ELF-1 (cell line): ENCODE data around the gene GDA.
"Not testable (repeated sequence)": the region's sequence is repeated elsewhere in the genome, so short reads cannot be mapped to it uniquely, and the experiment has no call there.

Experiments used
- DNase-seq: peaks from one replicate; pipeline ENCODE4 v3.0.0-alpha.2; 2016; ENCODE audit warnings: low read depth, low spot score

The GDA gene

DNA sequence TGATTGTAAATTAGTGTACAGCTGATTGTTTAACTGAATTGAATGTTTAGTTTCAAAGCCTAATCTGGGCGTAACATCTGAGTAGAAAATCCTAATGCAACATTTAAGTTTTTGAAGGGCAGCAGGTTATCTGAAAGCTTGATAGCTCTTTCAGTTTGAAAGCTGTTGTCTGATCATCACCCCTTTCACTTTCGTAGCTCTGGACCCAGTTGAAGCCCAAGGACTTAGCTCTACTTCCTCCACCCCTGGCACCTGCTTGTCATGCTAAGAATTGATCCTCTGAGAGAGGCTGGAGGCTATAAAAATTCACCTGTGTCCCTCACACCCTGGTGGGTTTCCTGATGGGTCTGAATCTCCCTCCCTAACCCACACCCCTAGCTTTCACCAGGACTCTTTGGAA lies 129.7 kb downstream of the GDA start:
- no peak for DNase-seq

DNA sequence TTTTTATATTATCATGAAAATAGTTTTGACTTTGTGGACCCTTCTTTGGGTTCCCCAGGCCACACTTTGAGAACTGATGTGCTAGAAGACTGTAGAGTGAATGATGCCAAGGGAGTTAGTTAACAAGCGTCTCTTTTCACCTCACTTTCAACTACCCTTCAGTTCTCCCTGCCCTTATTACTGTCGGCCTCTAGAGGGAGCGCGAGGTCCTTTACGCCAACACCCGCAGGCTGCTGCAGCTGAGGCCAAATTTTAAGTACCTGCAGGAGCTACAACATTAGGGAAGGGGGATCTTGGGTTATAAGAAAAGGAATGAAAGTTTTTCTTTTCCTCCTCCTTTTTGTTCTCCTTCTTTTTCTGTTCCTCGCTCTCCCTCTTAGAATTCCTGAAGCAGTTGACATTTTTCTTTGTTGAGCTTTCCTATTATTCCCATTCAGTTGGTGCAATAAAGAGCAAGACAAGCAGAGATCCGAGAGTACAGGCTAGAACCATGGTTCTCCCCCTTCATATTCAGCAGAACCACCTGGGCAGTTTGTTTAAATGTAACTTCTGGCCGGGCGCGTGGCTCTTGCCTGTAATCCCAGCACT lies 131.8 kb downstream of the GDA start:
- peak; percentile 74 for DNase-seq

DNA sequence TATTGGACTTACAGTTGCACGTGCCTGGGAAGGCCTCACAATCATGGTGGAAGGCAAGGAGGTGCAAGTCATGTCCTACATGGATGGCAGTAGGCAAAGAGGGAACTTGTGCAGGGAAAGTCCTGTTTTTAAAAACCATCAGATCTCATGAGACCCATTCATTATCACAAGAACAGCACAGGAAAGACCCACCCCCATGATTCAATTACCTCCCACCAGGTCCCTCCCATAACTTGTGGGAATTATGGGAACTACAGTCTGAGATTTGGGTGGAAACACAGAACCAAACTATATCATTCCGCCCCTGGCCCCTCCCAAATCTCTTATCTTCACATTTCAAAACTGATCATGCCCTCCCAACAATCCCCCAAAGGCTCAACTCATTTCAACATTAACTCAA lies 140.2 kb downstream of the GDA start:
- no peak for DNase-seq

DNA sequence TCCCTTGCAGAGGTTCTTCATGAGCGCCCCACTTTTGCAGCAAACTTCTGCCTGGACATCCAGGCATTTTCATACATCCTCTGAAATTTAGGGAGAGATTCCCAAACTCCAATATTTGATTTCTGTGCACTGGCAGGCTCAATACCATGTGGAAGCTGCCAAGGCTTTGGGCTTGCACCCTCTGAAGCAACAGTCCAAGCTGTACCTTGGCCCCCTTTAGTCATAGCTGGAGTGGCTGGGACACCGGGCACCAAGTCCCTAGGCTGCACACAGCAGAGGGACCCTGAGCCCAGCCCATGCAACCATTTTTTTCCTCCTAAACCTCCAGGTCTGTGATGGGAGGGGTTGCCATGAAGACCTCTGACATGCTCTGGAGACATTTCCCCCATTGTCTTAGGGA lies 141.1 kb downstream of the GDA start:
- DNase-seq = no peak

DNA sequence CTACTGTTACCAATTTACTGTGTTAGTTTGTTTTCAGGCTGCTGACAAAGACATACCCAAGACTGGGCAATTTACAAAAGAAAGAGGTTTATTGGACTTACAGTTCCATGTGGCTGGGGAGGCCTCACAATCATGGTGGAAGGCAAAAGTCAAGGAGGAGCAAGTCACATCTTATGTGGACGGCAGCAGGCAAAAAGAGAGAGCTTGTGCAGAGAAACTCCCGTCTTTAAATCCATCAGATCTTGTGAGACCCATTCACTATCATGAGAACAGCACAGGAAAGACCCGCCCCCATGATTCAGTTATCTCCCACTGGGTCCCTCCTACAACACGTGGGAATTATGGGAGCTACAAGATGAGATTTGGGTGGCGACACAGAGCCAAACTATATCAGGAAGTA lies 142.3 kb downstream of the GDA start:
- DNase-seq = not testable (repeated sequence)

DNA sequence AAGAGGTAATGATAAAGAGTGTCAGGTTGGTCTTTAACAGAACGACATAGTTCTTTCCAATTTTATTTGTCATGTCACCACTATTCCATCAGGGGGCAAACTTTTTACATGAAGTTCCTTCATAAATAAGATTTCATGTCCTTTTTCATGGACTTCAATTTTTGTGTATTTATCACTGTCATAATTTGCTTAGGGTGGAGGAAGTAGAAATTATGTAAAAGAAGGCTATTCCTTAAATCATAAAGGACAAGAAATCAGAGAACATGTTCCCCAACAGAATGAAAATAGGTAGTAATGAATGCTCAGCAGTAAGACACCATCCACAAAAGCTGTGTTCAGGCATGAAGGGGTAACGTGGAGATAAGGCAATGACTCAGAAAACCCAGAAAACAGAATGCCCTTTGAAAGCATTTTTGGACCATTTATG lies 143.0 kb downstream of the GDA start:
- DNase-seq = no peak

DNA sequence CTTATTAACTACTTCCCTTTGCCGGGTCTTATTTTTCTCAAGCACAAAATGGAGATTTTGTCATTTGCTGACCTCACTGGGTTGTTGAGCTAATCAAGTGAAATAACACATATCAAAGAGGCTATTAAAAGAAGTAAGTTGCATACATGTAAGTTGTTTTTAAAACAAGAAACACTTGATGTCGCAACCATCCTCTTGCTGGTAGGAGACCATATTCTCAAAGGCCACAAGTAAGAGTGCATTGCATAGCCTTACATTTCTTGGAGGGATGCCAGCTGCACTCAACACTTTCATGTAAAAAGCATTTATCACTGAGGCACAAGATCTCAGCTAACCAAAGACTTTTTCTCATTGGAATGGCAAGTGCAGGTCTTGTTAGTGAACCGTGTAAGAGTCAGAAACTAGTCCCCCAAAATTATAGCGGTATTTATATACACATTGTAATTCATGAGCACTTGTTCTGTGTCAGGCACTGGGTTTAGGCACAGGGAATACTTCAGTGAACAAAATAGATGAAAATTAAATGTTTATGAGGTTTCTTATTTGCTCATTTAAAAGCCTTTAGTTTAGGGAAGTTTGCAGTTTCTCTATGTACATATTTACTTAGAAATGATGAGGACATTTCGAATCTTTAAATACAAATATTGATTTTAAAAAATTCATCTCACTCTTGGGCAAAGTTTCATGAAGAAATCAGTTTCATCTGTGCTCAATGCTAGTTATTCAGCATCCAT lies 143.8 kb downstream of the GDA start:
- DNase-seq = no peak

DNA sequence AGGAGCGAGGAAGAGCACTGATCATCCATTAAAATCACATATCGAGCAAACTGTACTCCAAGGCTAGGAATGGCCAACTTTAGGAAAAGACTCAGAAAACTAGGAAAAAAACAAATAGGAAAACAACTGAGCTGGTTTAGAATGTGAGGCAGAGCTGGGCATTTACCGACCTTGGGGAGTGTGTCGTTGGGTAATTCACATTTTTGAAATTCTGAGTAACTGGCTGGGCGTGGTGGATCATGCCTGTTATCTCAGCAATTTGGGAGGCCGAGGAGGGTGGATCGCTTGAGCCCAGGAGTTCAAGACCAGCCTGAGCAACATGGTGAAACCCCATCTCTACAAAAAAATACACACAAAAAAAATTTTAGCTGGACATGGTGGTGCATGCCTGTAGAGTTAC lies 145.7 kb downstream of the GDA start:
- DNase-seq = peak; percentile 22

DNA sequence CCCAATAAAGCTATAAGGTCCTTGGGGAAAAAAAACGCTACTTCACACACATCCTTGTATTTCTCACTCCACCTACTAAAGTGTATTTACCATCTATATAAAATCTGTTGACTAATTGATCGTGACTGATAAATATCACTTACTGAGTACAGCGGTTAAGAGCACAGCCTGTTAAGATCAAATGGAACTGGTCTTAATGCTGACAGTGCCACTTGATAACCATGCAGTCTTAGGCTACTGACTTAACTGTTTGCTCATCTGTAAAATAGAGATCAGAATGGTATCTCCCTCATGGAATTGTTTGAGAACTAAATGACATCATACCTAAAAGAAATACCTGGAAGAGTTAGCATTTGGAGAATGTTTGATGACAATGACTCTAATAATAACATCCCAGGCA lies 148.3 kb downstream of the GDA start:
- no peak for DNase-seq

DNA sequence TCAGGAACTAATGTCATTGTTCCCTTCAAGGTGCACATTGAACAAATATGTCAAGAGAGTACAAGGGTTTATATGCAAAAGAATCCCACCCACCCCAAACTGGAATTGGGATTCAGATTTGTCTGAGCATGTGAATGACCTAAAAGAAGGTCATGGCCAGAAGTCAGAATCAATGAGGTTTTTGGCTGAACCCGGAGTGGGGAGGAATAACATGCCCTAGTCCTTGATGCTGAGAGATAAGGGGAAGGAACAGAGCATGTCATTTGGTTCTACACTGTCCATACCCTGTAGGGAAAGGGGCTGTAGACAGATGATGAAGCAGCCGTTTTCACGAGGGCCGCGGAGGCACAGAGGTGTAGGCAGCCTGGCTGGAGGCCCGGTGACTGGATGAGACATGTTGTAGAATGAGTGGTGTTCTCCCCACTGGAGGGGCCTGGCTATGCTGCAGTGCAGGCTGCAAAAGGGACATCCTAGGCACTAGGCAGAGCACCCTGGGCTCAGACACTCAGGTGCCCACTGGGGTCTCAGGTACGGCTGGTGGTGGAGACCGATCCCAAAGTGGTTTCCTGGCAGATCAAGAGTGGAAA lies 149.9 kb downstream of the GDA start:
- DNase-seq = no peak

DNA sequence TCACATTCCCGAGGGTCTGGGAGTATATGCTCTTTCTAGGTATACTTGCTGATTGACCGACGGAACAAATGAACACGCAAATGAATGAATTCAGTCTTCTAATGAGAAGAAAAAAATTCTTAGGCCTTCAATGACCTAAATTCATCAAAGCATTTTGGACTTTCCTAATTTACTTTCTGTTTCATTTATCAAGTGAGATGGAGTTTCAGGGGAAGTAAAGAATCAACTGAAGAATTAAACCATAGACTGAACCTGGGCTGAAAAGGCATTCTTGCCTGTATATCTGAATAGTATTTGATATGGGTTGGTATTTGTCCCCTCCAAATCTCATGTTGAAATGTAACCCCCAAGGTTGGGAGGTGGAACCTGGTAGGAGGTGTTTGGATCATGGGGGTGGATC lies 151.6 kb downstream of the GDA start:
- no peak for DNase-seq
